Measurements from ENCODE around the gene NTM.

The NTM gene

DNA sequence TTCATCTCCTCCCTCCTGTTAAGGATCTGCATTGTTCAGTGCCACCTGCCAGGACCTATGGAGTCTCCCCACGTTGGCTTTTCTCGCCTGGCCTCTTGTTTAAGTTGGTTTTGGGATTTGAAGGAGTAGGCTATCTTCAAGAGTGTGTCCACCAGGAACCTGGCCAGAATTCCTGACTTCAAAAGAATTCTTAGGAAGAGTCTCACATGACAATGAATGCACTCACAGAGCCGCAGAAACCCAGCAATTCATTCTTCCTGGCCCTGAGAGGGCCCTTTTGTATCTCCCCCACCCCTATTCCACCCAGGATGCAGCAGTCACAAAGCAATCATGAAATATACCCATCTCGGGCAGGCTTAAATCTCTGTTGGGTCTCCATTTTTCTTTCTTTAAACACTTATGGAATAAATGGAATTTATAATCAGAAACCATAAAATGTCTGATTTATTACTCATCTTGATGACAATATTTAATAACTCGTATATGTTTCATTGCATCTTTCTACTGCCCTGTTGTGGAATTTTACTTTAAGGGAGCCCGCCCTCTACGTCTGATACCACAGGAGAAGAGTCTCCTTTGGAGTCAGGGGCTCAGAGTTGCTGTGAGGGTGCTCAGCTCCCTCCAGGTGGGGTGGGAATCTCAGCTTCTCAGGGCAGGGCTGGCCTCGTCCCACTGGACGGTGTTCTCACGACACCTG lies 507.0 kb downstream of the NTM start:
- no peak for TF ChIP-seq SPI1 (IDR thresholded peaks at IDR 0.05; ENCODE audit: low read depth, low read length)
- TF ChIP-seq POU2F2 (IDR thresholded peaks at IDR 0.05; ENCODE audit: low read depth, low read length), result no peak
- no peak for TF ChIP-seq POLR2A (IDR thresholded peaks at IDR 0.05; ENCODE audit: low read depth, low read length)
- no peak for TF ChIP-seq TAF1 (IDR thresholded peaks at IDR 0.05; ENCODE audit: low read depth, low read length)
- no peak for TF ChIP-seq PAX5 (IDR thresholded peaks at IDR 0.05; ENCODE audit: insufficient read depth, low read length, severe bottlenecking)
- no peak for TF ChIP-seq POLR2AphosphoS5 (IDR thresholded peaks at IDR 0.05; ENCODE audit: low read depth, low read length)
- DNase-seq (ENCODE audit: insufficient read length, low spot score) (no peak), FAIRE-seq (no peak)

DNA sequence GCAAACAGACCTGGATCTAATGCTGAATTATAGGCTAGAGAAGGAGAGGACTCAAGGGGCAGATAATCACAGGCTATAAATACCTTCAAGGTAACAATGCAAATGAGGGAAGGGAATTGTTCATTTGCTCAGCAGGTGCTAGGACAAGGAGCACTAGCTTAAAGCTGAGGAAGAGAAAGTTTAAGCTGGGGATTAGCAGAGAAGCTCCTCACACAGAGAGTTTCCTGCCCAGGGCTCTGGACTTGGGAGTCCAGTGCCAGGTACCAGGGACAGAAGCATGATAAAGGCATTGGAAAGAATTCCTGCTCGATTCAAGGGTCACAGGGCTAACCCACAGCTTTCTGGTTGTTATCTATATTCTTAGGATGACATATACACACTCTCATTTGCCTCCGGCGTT lies 509.9 kb downstream of the NTM start:
- TF ChIP-seq SPI1 (IDR thresholded peaks at IDR 0.05; ENCODE audit: low read depth, low read length), result no peak
- no peak for TF ChIP-seq POU2F2 (IDR thresholded peaks at IDR 0.05; ENCODE audit: low read depth, low read length)
- no peak for TF ChIP-seq PAX5 (IDR thresholded peaks at IDR 0.05; ENCODE audit: insufficient read depth, low read length, severe bottlenecking)
- TF ChIP-seq POLR2A (IDR thresholded peaks at IDR 0.05; ENCODE audit: low read depth, low read length), result no peak
- TF ChIP-seq TAF1 (IDR thresholded peaks at IDR 0.05; ENCODE audit: low read depth, low read length), result no peak
- TF ChIP-seq POLR2AphosphoS5 (IDR thresholded peaks at IDR 0.05; ENCODE audit: low read depth, low read length), result no peak
- no peak for DNase-seq (ENCODE audit: insufficient read length, low spot score)
- no peak for FAIRE-seq

DNA sequence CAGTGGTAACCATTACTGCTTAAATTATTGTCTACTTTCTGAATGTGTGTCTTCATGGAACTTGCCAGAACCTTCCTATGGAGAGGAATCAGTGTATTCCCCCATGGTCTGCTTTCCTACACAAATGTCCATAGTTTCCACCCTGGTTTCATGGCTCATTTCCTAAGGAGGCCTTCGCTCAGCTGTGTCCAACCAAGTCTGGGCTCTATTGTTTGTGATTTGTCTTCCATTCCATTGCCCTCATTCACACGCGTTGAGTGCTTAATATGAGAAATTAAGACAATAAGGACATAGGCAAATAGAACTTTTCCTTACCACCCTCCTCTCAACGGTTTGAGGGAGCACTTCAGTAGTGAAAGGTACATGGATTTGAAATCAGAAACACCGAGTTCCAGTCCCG lies 510.6 kb downstream of the NTM start:
- DNase-seq (ENCODE audit: insufficient read length, low spot score) (no peak), FAIRE-seq (no peak)
- TF ChIP-seq POLR2AphosphoS5 (IDR thresholded peaks at IDR 0.05; ENCODE audit: low read depth, low read length), result no peak
- TF ChIP-seq POLR2A (IDR thresholded peaks at IDR 0.05; ENCODE audit: low read depth, low read length), result no peak
- no peak for TF ChIP-seq POU2F2 (IDR thresholded peaks at IDR 0.05; ENCODE audit: low read depth, low read length)
- no peak for TF ChIP-seq TAF1 (IDR thresholded peaks at IDR 0.05; ENCODE audit: low read depth, low read length)
- TF ChIP-seq SPI1 (IDR thresholded peaks at IDR 0.05; ENCODE audit: low read depth, low read length), result no peak
- TF ChIP-seq PAX5 (IDR thresholded peaks at IDR 0.05; ENCODE audit: insufficient read depth, low read length, severe bottlenecking), result no peak

GRCh38 chr11:131883332-131883731 lies 512.9 kb downstream of the NTM start:
- FAIRE-seq, result no peak
- TF ChIP-seq POLR2AphosphoS5 (IDR thresholded peaks at IDR 0.05; ENCODE audit: low read depth, low read length) (no peak), POLR2A (IDR thresholded peaks at IDR 0.05; ENCODE audit: low read depth, low read length) (no peak), TAF1 (IDR thresholded peaks at IDR 0.05; ENCODE audit: low read depth, low read length) (no peak), PAX5 (IDR thresholded peaks at IDR 0.05; ENCODE audit: insufficient read depth, low read length, severe bottlenecking) (no peak), POU2F2 (IDR thresholded peaks at IDR 0.05; ENCODE audit: low read depth, low read length) (no peak), SPI1 (IDR thresholded peaks at IDR 0.05; ENCODE audit: low read depth, low read length) (no peak)
- no peak for DNase-seq (ENCODE audit: insufficient read length, low spot score)

DNA sequence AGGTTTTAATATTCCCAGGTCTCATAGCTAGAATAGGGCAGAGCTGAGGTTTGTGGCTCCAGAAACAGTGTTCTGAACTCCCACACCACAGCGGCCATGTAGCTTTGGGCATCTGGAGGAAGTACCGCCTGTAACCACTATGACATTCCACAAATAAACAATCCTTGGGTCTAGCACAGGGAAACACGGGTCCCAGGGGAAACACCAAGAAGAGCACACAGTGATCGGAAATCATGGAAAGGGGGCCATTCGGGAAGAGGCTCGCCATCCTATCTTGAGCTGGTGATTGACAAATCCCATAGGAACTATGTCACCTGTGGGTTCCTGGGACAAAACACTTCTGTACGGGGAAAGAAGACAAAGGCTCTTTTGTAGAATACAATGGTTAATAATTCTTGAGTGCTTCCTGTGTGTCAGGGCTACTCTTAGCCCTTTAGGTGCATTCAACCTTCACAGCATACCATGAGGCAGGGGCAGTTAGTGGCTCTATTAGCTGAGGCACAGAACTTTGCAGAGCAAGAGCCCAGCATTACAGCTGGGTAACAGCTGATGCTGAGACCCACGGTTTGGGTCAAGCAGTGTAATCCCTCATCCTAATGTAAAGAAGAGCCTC lies 514.2 kb downstream of the NTM start:
- no peak for TF ChIP-seq PAX5 (IDR thresholded peaks at IDR 0.05; ENCODE audit: insufficient read depth, low read length, severe bottlenecking)
- no peak for TF ChIP-seq TAF1 (IDR thresholded peaks at IDR 0.05; ENCODE audit: low read depth, low read length)
- no peak for TF ChIP-seq POLR2A (IDR thresholded peaks at IDR 0.05; ENCODE audit: low read depth, low read length)
- no peak for TF ChIP-seq POU2F2 (IDR thresholded peaks at IDR 0.05; ENCODE audit: low read depth, low read length)
- no peak for TF ChIP-seq SPI1 (IDR thresholded peaks at IDR 0.05; ENCODE audit: low read depth, low read length)
- TF ChIP-seq POLR2AphosphoS5 (IDR thresholded peaks at IDR 0.05; ENCODE audit: low read depth, low read length), result no peak
- FAIRE-seq (no peak), DNase-seq (ENCODE audit: insufficient read length, low spot score) (no peak)

GRCh38 chr11:131885431-131885830 lies 515.0 kb downstream of the NTM start:
- TF ChIP-seq SPI1 (IDR thresholded peaks at IDR 0.05; ENCODE audit: low read depth, low read length), result no peak
- TF ChIP-seq POLR2AphosphoS5 (IDR thresholded peaks at IDR 0.05; ENCODE audit: low read depth, low read length), result no peak
- TF ChIP-seq PAX5 (IDR thresholded peaks at IDR 0.05; ENCODE audit: insufficient read depth, low read length, severe bottlenecking), result no peak
- TF ChIP-seq POLR2A (IDR thresholded peaks at IDR 0.05; ENCODE audit: low read depth, low read length), result no peak
- no peak for TF ChIP-seq TAF1 (IDR thresholded peaks at IDR 0.05; ENCODE audit: low read depth, low read length)
- TF ChIP-seq POU2F2 (IDR thresholded peaks at IDR 0.05; ENCODE audit: low read depth, low read length), result no peak
- FAIRE-seq (no peak), DNase-seq (ENCODE audit: insufficient read length, low spot score) (no peak)

- DNase-seq (ENCODE audit: insufficient read length, low spot score), result no peak
- FAIRE-seq, result no peak
- TF ChIP-seq TAF1 (IDR thresholded peaks at IDR 0.05; ENCODE audit: low read depth, low read length) (no peak), POU2F2 (IDR thresholded peaks at IDR 0.05; ENCODE audit: low read depth, low read length) (no peak), POLR2AphosphoS5 (IDR thresholded peaks at IDR 0.05; ENCODE audit: low read depth, low read length) (no peak), POLR2A (IDR thresholded peaks at IDR 0.05; ENCODE audit: low read depth, low read length) (no peak), PAX5 (IDR thresholded peaks at IDR 0.05; ENCODE audit: insufficient read depth, low read length, severe bottlenecking) (no peak), SPI1 (IDR thresholded peaks at IDR 0.05; ENCODE audit: low read depth, low read length) (no peak)
These were observed 515.8 kb downstream of the NTM start for GRCh38 chr11:131886201-131886600.

DNA sequence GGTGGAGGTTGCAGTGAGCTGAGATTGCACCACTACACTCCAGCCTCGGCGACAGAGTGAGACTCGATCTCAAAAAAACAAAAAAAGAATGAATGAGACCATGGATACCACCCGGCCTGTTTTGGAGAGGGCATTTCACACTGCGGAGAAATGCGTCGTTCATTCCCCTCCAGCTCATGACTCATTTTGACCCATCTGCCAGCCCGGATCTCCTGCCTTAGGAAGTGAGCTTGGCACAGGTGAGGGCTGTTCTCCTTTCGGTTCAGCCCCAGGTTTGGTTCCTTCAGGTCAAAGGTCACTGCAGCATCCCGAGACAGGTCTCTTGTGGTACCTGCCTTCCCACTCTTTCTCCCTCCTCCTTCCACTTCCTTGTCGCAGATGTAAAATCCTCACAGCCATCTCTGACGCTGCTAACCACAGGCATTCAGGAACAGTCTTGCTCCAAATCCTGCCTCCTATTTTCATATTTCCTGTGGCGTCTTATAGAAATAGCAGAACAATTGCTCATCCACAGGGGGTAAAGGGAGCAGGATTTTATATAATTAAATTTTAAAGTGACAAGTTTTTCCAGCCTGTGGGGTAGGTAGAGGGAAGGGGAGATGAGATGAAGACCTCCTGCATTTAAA lies 517.9 kb downstream of the NTM start:
- no peak for FAIRE-seq
- TF ChIP-seq POU2F2 (IDR thresholded peaks at IDR 0.05; ENCODE audit: low read depth, low read length), result no peak
- TF ChIP-seq POLR2AphosphoS5 (IDR thresholded peaks at IDR 0.05; ENCODE audit: low read depth, low read length), result no peak
- no peak for TF ChIP-seq PAX5 (IDR thresholded peaks at IDR 0.05; ENCODE audit: insufficient read depth, low read length, severe bottlenecking)
- TF ChIP-seq POLR2A (IDR thresholded peaks at IDR 0.05; ENCODE audit: low read depth, low read length), result no peak
- TF ChIP-seq SPI1 (IDR thresholded peaks at IDR 0.05; ENCODE audit: low read depth, low read length), result no peak
- no peak for TF ChIP-seq TAF1 (IDR thresholded peaks at IDR 0.05; ENCODE audit: low read depth, low read length)
- DNase-seq (ENCODE audit: insufficient read length, low spot score), result no peak

- DNase-seq (ENCODE audit: insufficient read length, low spot score) (no peak), FAIRE-seq (peak; percentile 47)
- peak; percentile 65 for TF ChIP-seq PAX5 (IDR thresholded peaks at IDR 0.05; ENCODE audit: insufficient read depth, low read length, severe bottlenecking)
- no peak for TF ChIP-seq POLR2AphosphoS5 (IDR thresholded peaks at IDR 0.05; ENCODE audit: low read depth, low read length)
These were observed 518.7 kb downstream of the NTM start for GRCh38 chr11:131889146-131889577.

All from GM12891 (cell line).